HepG2 (cell line): Measurements from ENCODE around the gene MGAT2. TPM values are rescaled to one million over a fixed set of nuclear protein-coding genes. Genes with fewer than 3 reads are reported as not detected.

Source experiments
- AKNA ChIP-seq: sonication (generic); formaldehyde crosslinking; IDR thresholded peaks from 2 replicates; pipeline ENCODE4 v1.4.0; 2020; ENCODE audit warnings: missing genetic modification reagents, borderline replicate concordance
- ARNTL ChIP-seq: sonication (generic); formaldehyde crosslinking; IDR thresholded peaks from 2 replicates; pipeline ENCODE4 v1.4.0; 2020; ENCODE audit warnings: mild to moderate bottlenecking, missing genetic modification reagents
- ISX ChIP-seq: sonication (generic); formaldehyde crosslinking; conservative IDR thresholded peaks from 2 replicates; pipeline ENCODE4 v1.5.0; 2020; ENCODE audit warnings: missing genetic modification reagents
- JDP2 ChIP-seq: sonication (generic); formaldehyde crosslinking; IDR thresholded peaks from 2 replicates; pipeline ENCODE4 v1.8.1; 2022; ENCODE audit warnings: missing genetic modification reagents, borderline replicate concordance
- REL ChIP-seq: sonication (generic); formaldehyde crosslinking; conservative IDR thresholded peaks from 2 replicates; pipeline ENCODE4 v1.8.0; 2022; ENCODE audit warnings: mild to moderate bottlenecking, missing genetic modification reagents, moderate library complexity
- TEAD3 ChIP-seq: optimal IDR thresholded peaks from 2 replicates; pipeline ENCODE3; 2016; ENCODE audit warnings: borderline replicate concordance
- ZMYM4 ChIP-seq: sonication (generic); formaldehyde crosslinking; IDR thresholded peaks from 2 replicates; pipeline ENCODE4 v1.8.1; 2023; ENCODE audit warnings: mild to moderate bottlenecking, missing genetic modification reagents
- ZNF326 ChIP-seq: sonication (generic); formaldehyde crosslinking; IDR thresholded peaks from 2 replicates; pipeline ENCODE4 v1.4.0; 2020; ENCODE audit warnings: missing genetic modification reagents, borderline replicate concordance
- ZNF383 ChIP-seq: sonication (generic); formaldehyde crosslinking; IDR thresholded peaks from 2 replicates; pipeline ENCODE4 v1.4.0; 2020; ENCODE audit warnings: missing genetic modification reagents, mild to moderate bottlenecking, borderline replicate concordance
- ZNF496 ChIP-seq: sonication (generic); formaldehyde crosslinking; IDR thresholded peaks from 2 replicates; pipeline ENCODE4 v1.8.1; 2023; ENCODE audit warnings: mild to moderate bottlenecking, moderate library complexity, missing genetic modification reagents; ENCODE audit not compliant: insufficient replicate concordance
- polyA plus RNA-seq, 8 experiments: library from polyadenylated mRNA; depleted of rRNA in 3 of 8; stranded (reverse) in 7 of 8; unstranded in 1 of 8; fragments of >200 nt; fragmentation: Illumina TruSeq in 4 of 8; extraction: Trizol in 4 of 8; gene quantifications; 2 replicates each; pipeline versions ENCODE4 v1.2.1 to v1.2.3, GENCODE V29; 2011 to 2016; ENCODE audit warnings: low read depth in 4 of 8, missing spikeins in 1 of 8, mixed read lengths in 1 of 8; ENCODE audit not compliant: insufficient read depth in 1 of 8
- total RNA-seq, 5 experiments: library from RNA; depleted of rRNA; stranded (reverse); fragments of >200 nt; fragmentation: Illumina TruSeq; extraction: Trizol; gene quantifications; 2 replicates each; pipeline ENCODE4 v1.2.3, GENCODE V29; 2016; ENCODE audit warnings: low read depth in 1 of 5
- TF ChIP-seq, protein P1 (sequence below): sonication (generic); formaldehyde crosslinking; conservative IDR thresholded peaks from 2 replicates; pipeline ENCODE4 v1.5.0; 2020; ENCODE audit warnings: missing genetic modification reagents
- TF ChIP-seq, protein P2 (sequence below): sonication (generic); formaldehyde crosslinking; IDR thresholded peaks from 2 replicates; pipeline ENCODE4 v1.5.1; 2020; ENCODE audit warnings: mild to moderate bottlenecking, missing genetic modification reagents, borderline replicate concordance
- TF ChIP-seq, protein P3 (sequence below): fragments of 450-650 bp; IDR thresholded peaks from 2 replicates; pipeline ENCODE4 v1.6.1; 2017; ENCODE audit warnings: mild to moderate bottlenecking

The MGAT2 gene
- total and polyA plus RNA-seq, 2 of the 13 experiments (the other 11 are each of a cell fraction or from before 2014, with no cell fraction given): 12.9 to 51.9 TPM

- TF ChIP-seq, protein P1, sequence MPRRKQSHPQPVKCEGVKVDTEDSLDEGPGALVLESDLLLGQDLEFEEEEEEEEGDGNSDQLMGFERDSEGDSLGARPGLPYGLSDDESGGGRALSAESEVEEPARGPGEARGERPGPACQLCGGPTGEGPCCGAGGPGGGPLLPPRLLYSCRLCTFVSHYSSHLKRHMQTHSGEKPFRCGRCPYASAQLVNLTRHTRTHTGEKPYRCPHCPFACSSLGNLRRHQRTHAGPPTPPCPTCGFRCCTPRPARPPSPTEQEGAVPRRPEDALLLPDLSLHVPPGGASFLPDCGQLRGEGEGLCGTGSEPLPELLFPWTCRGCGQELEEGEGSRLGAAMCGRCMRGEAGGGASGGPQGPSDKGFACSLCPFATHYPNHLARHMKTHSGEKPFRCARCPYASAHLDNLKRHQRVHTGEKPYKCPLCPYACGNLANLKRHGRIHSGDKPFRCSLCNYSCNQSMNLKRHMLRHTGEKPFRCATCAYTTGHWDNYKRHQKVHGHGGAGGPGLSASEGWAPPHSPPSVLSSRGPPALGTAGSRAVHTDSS (CRISPR knock-in tag): no peak
- TF ChIP-seq ZNF496 (CRISPR knock-in tag): no peak
- TF ChIP-seq ZMYM4 (CRISPR knock-in tag): peak; percentile 67; the same call in 1 of the 2 replicates
- TF ChIP-seq REL (CRISPR knock-in tag): peak; percentile 78; the same call in 1 of the 2 replicates
- TF ChIP-seq, protein P2, sequence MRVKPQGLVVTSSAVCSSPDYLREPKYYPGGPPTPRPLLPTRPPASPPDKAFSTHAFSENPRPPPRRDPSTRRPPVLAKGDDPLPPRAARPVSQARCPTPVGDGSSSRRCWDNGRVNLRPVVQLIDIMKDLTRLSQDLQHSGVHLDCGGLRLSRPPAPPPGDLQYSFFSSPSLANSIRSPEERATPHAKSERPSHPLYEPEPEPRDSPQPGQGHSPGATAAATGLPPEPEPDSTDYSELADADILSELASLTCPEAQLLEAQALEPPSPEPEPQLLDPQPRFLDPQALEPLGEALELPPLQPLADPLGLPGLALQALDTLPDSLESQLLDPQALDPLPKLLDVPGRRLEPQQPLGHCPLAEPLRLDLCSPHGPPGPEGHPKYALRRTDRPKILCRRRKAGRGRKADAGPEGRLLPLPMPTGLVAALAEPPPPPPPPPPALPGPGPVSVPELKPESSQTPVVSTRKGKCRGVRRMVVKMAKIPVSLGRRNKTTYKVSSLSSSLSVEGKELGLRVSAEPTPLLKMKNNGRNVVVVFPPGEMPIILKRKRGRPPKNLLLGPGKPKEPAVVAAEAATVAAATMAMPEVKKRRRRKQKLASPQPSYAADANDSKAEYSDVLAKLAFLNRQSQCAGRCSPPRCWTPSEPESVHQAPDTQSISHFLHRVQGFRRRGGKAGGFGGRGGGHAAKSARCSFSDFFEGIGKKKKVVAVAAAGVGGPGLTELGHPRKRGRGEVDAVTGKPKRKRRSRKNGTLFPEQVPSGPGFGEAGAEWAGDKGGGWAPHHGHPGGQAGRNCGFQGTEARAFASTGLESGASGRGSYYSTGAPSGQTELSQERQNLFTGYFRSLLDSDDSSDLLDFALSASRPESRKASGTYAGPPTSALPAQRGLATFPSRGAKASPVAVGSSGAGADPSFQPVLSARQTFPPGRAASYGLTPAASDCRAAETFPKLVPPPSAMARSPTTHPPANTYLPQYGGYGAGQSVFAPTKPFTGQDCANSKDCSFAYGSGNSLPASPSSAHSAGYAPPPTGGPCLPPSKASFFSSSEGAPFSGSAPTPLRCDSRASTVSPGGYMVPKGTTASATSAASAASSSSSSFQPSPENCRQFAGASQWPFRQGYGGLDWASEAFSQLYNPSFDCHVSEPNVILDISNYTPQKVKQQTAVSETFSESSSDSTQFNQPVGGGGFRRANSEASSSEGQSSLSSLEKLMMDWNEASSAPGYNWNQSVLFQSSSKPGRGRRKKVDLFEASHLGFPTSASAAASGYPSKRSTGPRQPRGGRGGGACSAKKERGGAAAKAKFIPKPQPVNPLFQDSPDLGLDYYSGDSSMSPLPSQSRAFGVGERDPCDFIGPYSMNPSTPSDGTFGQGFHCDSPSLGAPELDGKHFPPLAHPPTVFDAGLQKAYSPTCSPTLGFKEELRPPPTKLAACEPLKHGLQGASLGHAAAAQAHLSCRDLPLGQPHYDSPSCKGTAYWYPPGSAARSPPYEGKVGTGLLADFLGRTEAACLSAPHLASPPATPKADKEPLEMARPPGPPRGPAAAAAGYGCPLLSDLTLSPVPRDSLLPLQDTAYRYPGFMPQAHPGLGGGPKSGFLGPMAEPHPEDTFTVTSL (CRISPR knock-in tag): no peak
- TF ChIP-seq TEAD3 (CRISPR knock-in tag): peak; percentile 68
- no peak for TF ChIP-seq JDP2 (CRISPR knock-in tag)
- TF ChIP-seq ZNF383 (CRISPR knock-in tag): no peak
- TF ChIP-seq AKNA (CRISPR knock-in tag): 0 out of 2 replicates have a peak, but pooled peaks have one; percentile 63
- no peak for TF ChIP-seq ZNF326 (CRISPR knock-in tag)
- TF ChIP-seq, protein P3, sequence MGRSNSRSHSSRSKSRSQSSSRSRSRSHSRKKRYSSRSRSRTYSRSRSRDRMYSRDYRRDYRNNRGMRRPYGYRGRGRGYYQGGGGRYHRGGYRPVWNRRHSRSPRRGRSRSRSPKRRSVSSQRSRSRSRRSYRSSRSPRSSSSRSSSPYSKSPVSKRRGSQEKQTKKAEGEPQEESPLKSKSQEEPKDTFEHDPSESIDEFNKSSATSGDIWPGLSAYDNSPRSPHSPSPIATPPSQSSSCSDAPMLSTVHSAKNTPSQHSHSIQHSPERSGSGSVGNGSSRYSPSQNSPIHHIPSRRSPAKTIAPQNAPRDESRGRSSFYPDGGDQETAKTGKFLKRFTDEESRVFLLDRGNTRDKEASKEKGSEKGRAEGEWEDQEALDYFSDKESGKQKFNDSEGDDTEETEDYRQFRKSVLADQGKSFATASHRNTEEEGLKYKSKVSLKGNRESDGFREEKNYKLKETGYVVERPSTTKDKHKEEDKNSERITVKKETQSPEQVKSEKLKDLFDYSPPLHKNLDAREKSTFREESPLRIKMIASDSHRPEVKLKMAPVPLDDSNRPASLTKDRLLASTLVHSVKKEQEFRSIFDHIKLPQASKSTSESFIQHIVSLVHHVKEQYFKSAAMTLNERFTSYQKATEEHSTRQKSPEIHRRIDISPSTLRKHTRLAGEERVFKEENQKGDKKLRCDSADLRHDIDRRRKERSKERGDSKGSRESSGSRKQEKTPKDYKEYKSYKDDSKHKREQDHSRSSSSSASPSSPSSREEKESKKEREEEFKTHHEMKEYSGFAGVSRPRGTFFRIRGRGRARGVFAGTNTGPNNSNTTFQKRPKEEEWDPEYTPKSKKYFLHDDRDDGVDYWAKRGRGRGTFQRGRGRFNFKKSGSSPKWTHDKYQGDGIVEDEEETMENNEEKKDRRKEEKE: no peak
- TF ChIP-seq ISX (CRISPR knock-in tag): no peak
- no peak for TF ChIP-seq ARNTL (CRISPR knock-in tag)
Measured at GRCh38 chr14:49598485-49599300, 21.9 kb upstream of the MGAT2 start, which contains the start of gene LRR1 (continued).
